ENCODE data around the gene TSC2.

The TSC2 gene

DNA sequence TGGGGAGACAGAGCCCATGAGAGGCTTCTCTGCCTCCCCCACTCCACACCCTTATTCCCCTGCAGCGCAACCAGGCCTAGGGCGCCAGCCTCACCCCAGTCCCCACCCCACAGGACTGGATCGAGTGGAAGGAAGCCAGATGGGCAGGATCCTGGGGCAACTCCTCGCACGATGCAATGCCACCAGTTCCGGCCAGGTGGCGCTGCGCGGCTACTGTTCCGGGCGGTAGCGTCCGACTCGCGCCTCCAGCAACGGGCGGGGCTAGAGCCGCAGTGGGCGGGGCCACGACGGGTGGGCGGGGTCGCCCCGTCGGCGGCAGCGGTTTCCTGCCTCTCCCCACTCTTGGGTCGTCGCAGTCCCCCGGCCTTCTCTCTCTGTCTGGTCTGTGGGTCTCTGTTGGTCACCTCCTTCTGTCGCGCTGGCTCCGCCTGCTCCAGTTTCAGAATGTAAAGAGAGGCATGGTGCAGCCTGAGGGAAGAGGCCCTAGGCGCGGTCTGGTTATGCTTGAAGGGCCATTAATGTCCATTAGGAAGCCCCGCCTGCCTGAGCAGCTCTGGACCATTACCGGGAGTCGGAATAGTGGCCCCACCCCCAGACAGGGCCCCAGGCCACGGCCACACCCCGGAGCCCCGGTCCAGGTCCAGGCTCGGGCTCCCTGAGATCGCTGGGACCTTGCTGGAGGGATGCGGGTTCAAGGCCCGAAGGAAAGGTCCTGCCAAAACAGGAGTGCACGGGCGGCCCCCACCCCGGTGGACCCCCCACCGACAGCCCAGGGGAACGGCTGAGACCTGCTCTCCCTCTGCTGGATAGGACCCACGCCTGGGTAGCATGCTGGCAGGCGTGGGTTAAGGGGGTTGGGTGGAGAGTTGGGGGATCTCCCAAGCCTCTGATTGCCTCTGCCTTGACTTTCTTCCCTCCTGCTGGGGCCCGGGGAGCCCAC, 24.4 kb upstream of the TSC2 start:
- no peak for FAIRE-seq
- TF ChIP-seq, protein P1, sequence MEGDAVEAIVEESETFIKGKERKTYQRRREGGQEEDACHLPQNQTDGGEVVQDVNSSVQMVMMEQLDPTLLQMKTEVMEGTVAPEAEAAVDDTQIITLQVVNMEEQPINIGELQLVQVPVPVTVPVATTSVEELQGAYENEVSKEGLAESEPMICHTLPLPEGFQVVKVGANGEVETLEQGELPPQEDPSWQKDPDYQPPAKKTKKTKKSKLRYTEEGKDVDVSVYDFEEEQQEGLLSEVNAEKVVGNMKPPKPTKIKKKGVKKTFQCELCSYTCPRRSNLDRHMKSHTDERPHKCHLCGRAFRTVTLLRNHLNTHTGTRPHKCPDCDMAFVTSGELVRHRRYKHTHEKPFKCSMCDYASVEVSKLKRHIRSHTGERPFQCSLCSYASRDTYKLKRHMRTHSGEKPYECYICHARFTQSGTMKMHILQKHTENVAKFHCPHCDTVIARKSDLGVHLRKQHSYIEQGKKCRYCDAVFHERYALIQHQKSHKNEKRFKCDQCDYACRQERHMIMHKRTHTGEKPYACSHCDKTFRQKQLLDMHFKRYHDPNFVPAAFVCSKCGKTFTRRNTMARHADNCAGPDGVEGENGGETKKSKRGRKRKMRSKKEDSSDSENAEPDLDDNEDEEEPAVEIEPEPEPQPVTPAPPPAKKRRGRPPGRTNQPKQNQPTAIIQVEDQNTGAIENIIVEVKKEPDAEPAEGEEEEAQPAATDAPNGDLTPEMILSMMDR (IDR thresholded peaks at IDR 0.05; ENCODE audit: insufficient read depth, missing control alignments), result peak; percentile 84
- peak; percentile 99 for DNase-seq (ENCODE audit: insufficient read length, low spot score)

DNA sequence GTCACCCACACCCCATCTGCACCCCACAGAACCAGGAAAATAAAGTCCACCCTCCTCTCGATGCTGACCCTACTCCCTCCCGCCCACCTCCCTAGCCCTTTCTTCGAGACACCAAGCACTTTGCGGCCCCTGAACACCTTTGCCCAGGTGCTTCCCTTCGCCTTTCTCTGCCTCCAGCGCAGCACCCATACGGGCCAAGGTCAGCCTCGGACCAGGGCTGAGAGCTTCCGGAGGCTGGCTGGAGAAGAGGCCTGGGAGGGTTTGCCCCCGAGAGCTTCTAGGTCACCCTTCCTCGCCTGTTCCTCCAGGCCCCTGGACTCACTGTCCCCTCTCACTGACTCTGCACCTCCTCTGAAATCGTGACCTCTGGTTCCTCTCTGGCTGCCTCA, 23.8 kb upstream of the TSC2 start:
- DNase-seq (ENCODE audit: insufficient read length, low spot score) (no peak), FAIRE-seq (no peak)
- TF ChIP-seq, protein P1 (IDR thresholded peaks at IDR 0.05; ENCODE audit: insufficient read depth, missing control alignments), result no peak

DNA sequence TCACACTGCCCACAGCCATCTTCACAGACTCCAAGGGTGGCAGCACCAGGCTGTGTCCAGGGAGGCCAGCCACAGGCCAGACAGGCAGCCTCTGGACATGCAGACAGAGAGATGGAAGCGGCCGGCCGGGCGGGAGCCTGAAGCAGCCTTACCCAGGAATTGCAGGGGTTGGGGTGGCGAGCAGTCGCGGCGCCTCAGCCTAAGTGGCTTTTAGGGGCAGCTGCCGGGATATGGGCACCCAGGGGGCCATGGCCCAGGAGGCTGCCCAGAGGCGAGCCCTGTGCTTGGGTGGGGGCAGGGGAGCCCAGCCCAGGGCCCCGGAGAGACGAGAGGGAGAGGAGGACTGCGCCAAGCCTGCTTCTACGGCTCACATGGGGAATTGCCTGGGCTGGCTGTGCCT, 22.5 kb upstream of the TSC2 start:
- no peak for DNase-seq (ENCODE audit: insufficient read length, low spot score)
- FAIRE-seq, result no peak
- TF ChIP-seq, protein P1 (IDR thresholded peaks at IDR 0.05; ENCODE audit: insufficient read depth, missing control alignments), result no peak

DNA sequence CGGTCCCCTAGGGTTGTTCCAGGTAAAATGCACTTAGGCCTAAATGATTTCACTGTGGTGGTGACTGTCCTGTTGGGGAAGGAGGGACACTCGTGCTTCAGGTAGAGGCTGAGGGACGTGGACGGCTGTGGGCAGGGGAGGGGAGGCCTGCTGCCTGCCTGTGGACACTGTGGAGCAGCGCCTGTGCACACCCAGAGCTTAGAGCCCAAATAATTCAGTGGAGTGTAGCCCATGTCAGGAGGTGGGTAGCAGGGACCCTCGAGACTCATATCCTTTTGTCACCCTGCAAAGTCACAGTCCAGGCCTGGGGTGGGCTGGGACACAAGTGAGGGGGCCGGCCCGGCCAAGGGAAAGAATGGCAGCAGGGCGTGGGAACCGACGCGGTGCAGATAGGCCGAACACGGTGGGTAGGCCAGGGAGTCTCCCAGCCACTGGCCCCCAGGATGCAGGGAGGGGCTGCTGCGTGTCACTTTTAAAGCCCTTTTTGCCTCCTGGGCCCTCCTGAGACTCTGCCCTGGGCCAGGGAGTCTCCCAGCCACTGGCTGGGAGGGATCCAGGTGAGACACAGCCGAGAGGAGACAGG, 21.8 kb upstream of the TSC2 start:
- no peak for FAIRE-seq

DNA sequence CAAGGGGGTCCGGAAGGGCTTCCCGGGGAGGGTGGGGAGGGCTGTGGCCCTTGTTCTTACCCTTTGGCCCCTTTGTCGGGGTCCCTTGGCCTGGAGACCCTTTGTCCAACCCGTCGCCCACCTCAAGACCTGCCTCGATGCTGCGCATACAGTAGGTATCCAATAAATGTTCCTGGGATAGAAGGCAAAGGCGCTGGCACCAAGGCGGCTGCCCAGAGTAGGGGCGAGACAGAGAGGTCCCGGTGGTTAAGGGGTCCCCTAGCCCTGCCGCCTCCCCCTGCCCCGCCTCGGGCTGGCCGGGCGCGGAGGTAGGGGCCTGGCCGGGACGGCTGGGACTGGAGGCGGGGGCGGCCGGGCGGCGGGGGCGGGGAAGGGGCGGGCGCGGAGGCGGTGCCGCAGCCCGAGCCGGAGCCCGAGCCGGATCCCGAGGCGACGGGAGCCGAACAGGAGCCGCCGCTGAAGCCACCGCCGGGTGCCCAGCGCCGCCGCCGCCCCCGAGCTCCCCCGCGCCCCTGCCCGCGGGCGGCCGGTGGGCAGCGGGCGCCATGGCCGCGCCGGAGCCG, 21.2 kb upstream of the TSC2 start, which contains the start of gene NHERF2:
TSS of gene NHERF2 (plus strand) at position 442 of the 563 bp plus-strand sequence. CDS start at position 546, 104 bp downstream.
- FAIRE-seq (no peak), DNase-seq (ENCODE audit: insufficient read length, low spot score) (peak; percentile 82)

More for the DNA sequence above, 21.8 kb upstream of the TSC2 start:
- DNase-seq (ENCODE audit: insufficient read length, low spot score), result no peak
- TF ChIP-seq, protein P1 (IDR thresholded peaks at IDR 0.05; ENCODE audit: insufficient read depth, missing control alignments), result no peak

DNA sequence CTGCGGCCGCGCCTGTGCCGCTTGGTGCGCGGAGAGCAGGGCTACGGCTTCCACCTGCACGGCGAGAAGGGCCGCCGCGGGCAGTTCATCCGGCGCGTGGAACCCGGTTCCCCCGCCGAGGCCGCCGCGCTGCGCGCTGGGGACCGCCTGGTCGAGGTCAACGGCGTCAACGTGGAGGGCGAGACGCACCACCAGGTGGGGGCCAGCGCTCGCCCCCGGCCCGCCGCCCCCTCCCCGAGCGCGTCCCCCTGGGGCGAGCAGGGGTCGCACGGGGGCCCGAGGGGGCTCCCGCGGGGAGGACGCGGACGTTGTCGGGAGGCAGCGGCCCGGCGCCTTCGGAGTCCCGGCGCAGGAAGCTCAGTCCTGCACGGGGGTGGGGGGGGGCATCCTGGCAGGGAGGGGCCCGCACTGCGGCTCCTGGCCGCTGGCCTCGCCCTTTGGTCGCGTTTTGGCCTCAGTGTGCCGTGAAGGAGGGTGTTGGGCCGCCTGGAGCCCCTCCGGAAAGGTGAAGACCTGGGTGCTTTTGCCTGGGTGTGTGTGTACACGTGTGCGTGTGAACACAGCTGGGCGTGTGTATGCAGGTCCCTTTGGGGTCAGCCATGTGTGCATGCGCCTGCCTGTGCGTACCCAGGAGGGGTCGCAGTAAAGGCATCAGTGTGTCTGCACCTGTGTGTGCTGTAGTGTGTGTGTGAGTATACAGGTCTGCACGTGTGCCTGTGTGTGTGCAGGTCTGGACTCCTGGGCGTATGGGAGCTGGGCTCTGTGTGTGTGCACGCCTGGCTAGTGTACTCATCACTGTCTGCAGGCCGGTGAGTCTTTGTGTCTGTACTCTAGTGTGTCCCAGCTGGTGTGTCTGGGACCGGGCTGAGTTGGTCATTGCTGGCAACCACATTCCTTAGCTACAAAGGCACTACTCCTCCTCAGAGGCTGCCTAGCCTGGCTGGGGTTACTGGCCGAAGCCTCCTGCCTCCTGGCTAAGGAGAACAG, 20.5 kb upstream of the TSC2 start:
- DNase-seq (ENCODE audit: insufficient read length, low spot score) (no peak), FAIRE-seq (no peak)
- TF ChIP-seq, protein P1 (IDR thresholded peaks at IDR 0.05; ENCODE audit: insufficient read depth, missing control alignments), result no peak

More for the DNA sequence above, 21.2 kb upstream of the TSC2 start, which contains the start of gene NHERF2:
- TF ChIP-seq, protein P1 (IDR thresholded peaks at IDR 0.05; ENCODE audit: insufficient read depth, missing control alignments), result no peak

Measured in D721Med (cell line).